ENCODE data around the gene RAB8A. TPM values are rescaled to one million over a fixed set of nuclear protein-coding genes. Genes with fewer than 3 reads are reported as not detected.

Gene RAB8A
- total RNA-seq, 5 donors from 2014 or later (not counting 1 experiment from before 2014, with no cell fraction given) = 67.0 to 84.5 (median 71.7) TPM

- ChIA-PET POLR2A (interaction anchor here in 1 of 2 donors (0.7 kb wide), 1 partner anchor 72 kb away, joined by 3 read pairs; the partner anchor contains the start of gene FAM32A), CTCF (interaction anchor here (0.5 to 0.9 kb wide), 4 partner anchors 51 to 892 kb away, joined by 3 to 5 read pairs (median 4); no protein-coding TSS in a partner anchor)
- H3K27me3 Mint-ChIP-seq = no peaks in the 10 kb centered on the region
- Histone ChIP-seq H3K4me3 (ENCODE audit: control insufficient read depth in 1 of 2, extremely low read depth in 1 of 2, low read length in 1 of 2) (no peak overlapping the region), H3K4me1 (ENCODE audit: control insufficient read depth in 1 of 2, extremely low read depth in 1 of 2, insufficient read depth in 2 of 2, low read length in 2 of 2) (peaks cover 4 to 65% of the 10 kb centered on the region in 2 experiments), H3K27ac (ENCODE audit: low read length) (no peak overlapping the region), H3K9me3 (no peaks in the 10 kb centered on the region), H3K27me3 (replicated peaks in 1 of 2; ENCODE audit: control insufficient read depth in 2 of 2, extremely low read depth in 1 of 2, insufficient read depth in 2 of 2, low read length in 1 of 2) (no peaks in the 10 kb centered on the region), H3K36me3 (ENCODE audit: control insufficient read depth in 2 of 2, extremely low read depth in 1 of 2, insufficient read depth in 1 of 2, low read length in 1 of 2) (peaks cover 5 to 37% of the 10 kb centered on the region in 2 donors)
- peak overlapping the region; percentile 36 to 97 (median 66) for H3K4me3 Mint-ChIP-seq
- peaks cover 52 to 63% (median 61%) of the 10 kb centered on the region in 3 donors for H3K4me1 Mint-ChIP-seq
- DNase-seq (no peak), ATAC-seq (replicated peaks in 1 of 4) (no peak)
- WGBS (ENCODE audit: insufficient coverage) = 60% methylated on average over 1 of the region's 3 CpGs
- peaks cover 24% of the 10 kb centered on the region for H3K36me3 Mint-ChIP-seq
- H3K27ac Mint-ChIP-seq = peak overlapping the region; percentile 48 to 55
- H3K9me3 Mint-ChIP-seq = no peaks in the 10 kb centered on the region
Measured at GRCh38 chr19:16113727-16114126, 2.0 kb downstream of the RAB8A start.

GRCh38 chr19:16115301-16116039, 3.8 kb downstream of the RAB8A start:
- Mint-ChIP-seq H3K36me3 (peaks cover 30% of the 10 kb centered on the region), H3K27me3 (no peaks in the 10 kb centered on the region), H3K4me3 (no peak overlapping the region), H3K9me3 (no peaks in the 10 kb centered on the region), H3K27ac (peak overlapping the region; percentile 34 to 60), H3K4me1 (peaks cover 54 to 74% (median 73%) of the 10 kb centered on the region in 3 donors)
- Histone ChIP-seq H3K4me1 (ENCODE audit: control insufficient read depth in 1 of 2, extremely low read depth in 1 of 2, insufficient read depth in 2 of 2, low read length in 2 of 2) (peaks cover 4 to 81% of the 10 kb centered on the region in 2 experiments), H3K9me3 (no peaks in the 10 kb centered on the region), H3K27me3 (replicated peaks in 1 of 2; ENCODE audit: control insufficient read depth in 2 of 2, extremely low read depth in 1 of 2, insufficient read depth in 2 of 2, low read length in 1 of 2) (no peaks in the 10 kb centered on the region), H3K4me3 (ENCODE audit: control insufficient read depth in 1 of 2, extremely low read depth in 1 of 2, low read length in 1 of 2) (no peak overlapping the region), H3K27ac (ENCODE audit: low read length) (no peak overlapping the region), H3K36me3 (ENCODE audit: control insufficient read depth in 2 of 2, extremely low read depth in 1 of 2, insufficient read depth in 1 of 2, low read length in 1 of 2) (peaks cover 12 to 44% of the 10 kb centered on the region in 2 donors)
- POLR2A ChIA-PET = interaction anchor here in 1 of 2 donors (0.6 kb wide), 1 partner anchor 1726 kb away, joined by 3 read pairs; no protein-coding TSS in a partner anchor
- WGBS (ENCODE audit: insufficient coverage) = 99% methylated on average over 7 of the region's 9 CpGs
- DNase-seq = no peak
- CTCF ChIA-PET = interaction anchor here in 1 of 2 donors (0.6 kb wide), 1 partner anchor 67 kb away, joined by 3 read pairs; no protein-coding TSS in a partner anchor
- no peak for ATAC-seq (replicated peaks in 1 of 4)

- Mint-ChIP-seq H3K9me3 (no peaks in the 10 kb centered on the region), H3K4me1 (peaks cover 51 to 73% (median 71%) of the 10 kb centered on the region in 3 donors), H3K27ac (peak overlapping the region; percentile 30 to 60), H3K27me3 (no peaks in the 10 kb centered on the region), H3K4me3 (no peak overlapping the region), H3K36me3 (peaks cover 30% of the 10 kb centered on the region)
- no peaks in the 10 kb centered on the region for H3K9me3 ChIP-seq
- no peaks in the 10 kb centered on the region for H3K27me3 ChIP-seq (replicated peaks in 1 of 2; ENCODE audit: control insufficient read depth in 2 of 2, extremely low read depth in 1 of 2, insufficient read depth in 2 of 2, low read length in 1 of 2)
- no peak overlapping the region for H3K27ac ChIP-seq (ENCODE audit: low read length)
- no peak for DNase-seq
- H3K36me3 ChIP-seq (ENCODE audit: control insufficient read depth in 2 of 2, extremely low read depth in 1 of 2, insufficient read depth in 1 of 2, low read length in 1 of 2) = peaks cover 13 to 46% of the 10 kb centered on the region in 2 donors
- H3K4me3 ChIP-seq (ENCODE audit: control insufficient read depth in 1 of 2, extremely low read depth in 1 of 2, low read length in 1 of 2) = no peak overlapping the region
- CTCF ChIA-PET = interaction anchor here in 1 of 2 donors (0.6 kb wide), 1 partner anchor 723 kb away, joined by 3 read pairs; no protein-coding TSS in a partner anchor
- H3K4me1 ChIP-seq (ENCODE audit: control insufficient read depth in 1 of 2, extremely low read depth in 1 of 2, insufficient read depth in 2 of 2, low read length in 2 of 2) = peaks cover 4 to 79% of the 10 kb centered on the region in 2 experiments
- ATAC-seq (replicated peaks in 1 of 4) = no peak
- POLR2A ChIA-PET = no interaction called here
- 96% methylated on average over 2 of the region's 4 CpGs for WGBS (ENCODE audit: insufficient coverage)
Measured at GRCh38 chr19:16116067-16116466, 4.4 kb downstream of the RAB8A start.

GRCh38 chr19:16117594-16118033, 5.9 kb downstream of the RAB8A start:
- Mint-ChIP-seq H3K4me3 (peak overlapping the region in 1 of 3 donors; percentile 18), H3K27me3 (no peaks in the 10 kb centered on the region), H3K9me3 (no peaks in the 10 kb centered on the region), H3K4me1 (peaks cover 45 to 64% (median 62%) of the 10 kb centered on the region in 3 donors), H3K36me3 (peaks cover 40% of the 10 kb centered on the region), H3K27ac (peak overlapping the region; percentile 86 to 95)
- no peaks in the 10 kb centered on the region for H3K27me3 ChIP-seq (replicated peaks in 1 of 2; ENCODE audit: control insufficient read depth in 2 of 2, extremely low read depth in 1 of 2, insufficient read depth in 2 of 2, low read length in 1 of 2)
- POLR2A ChIA-PET = interaction anchor here in 1 of 2 donors (0.5 kb wide), 1 partner anchor 30 kb away, joined by 4 read pairs; no protein-coding TSS in a partner anchor
- peak overlapping the region; percentile 73 for H3K27ac ChIP-seq (ENCODE audit: low read length)
- peaks cover 0 to 71% of the 10 kb centered on the region in 2 experiments for H3K4me1 ChIP-seq (ENCODE audit: control insufficient read depth in 1 of 2, extremely low read depth in 1 of 2, insufficient read depth in 2 of 2, low read length in 2 of 2)
- H3K36me3 ChIP-seq (ENCODE audit: control insufficient read depth in 2 of 2, extremely low read depth in 1 of 2, insufficient read depth in 1 of 2, low read length in 1 of 2) = peaks cover 27 to 62% of the 10 kb centered on the region in 2 donors
- CTCF ChIA-PET = no interaction called here
- DNase-seq = no peak
- 86% methylated on average over 11 of the region's 11 CpGs for WGBS (ENCODE audit: insufficient coverage)
- H3K4me3 ChIP-seq (ENCODE audit: control insufficient read depth in 1 of 2, extremely low read depth in 1 of 2, low read length in 1 of 2) = no peak overlapping the region
- H3K9me3 ChIP-seq = no peaks in the 10 kb centered on the region
- ATAC-seq (replicated peaks in 1 of 4) = no peak

GRCh38 chr19:16118489-16119033, 6.9 kb downstream of the RAB8A start:
- H3K27ac ChIP-seq (ENCODE audit: low read length) = peak overlapping the region; percentile 73

More at GRCh38 chr19:16118489-16119033, 6.9 kb downstream of the RAB8A start:
- ChIA-PET CTCF (no interaction called here), POLR2A (no interaction called here)
- Histone ChIP-seq H3K36me3 (ENCODE audit: control insufficient read depth in 2 of 2, extremely low read depth in 1 of 2, insufficient read depth in 1 of 2, low read length in 1 of 2) (peaks cover 36 to 66% of the 10 kb centered on the region in 2 donors), H3K27me3 (replicated peaks in 1 of 2; ENCODE audit: control insufficient read depth in 2 of 2, extremely low read depth in 1 of 2, insufficient read depth in 2 of 2, low read length in 1 of 2) (no peaks in the 10 kb centered on the region), H3K4me1 (ENCODE audit: control insufficient read depth in 1 of 2, extremely low read depth in 1 of 2, insufficient read depth in 2 of 2, low read length in 2 of 2) (peaks cover 0 to 62% of the 10 kb centered on the region in 2 experiments), H3K9me3 (no peaks in the 10 kb centered on the region), H3K4me3 (ENCODE audit: control insufficient read depth in 1 of 2, extremely low read depth in 1 of 2, low read length in 1 of 2) (no peak overlapping the region)
- Mint-ChIP-seq H3K27ac (peak overlapping the region; percentile 86 to 95), H3K9me3 (no peaks in the 10 kb centered on the region), H3K27me3 (no peaks in the 10 kb centered on the region), H3K4me1 (peaks cover 41 to 56% (median 55%) of the 10 kb centered on the region in 3 donors), H3K4me3 (peak overlapping the region; percentile 18 to 31 (median 19)), H3K36me3 (peaks cover 38% of the 10 kb centered on the region)
- peak; percentile 30 to 59 (median 42) for ATAC-seq (replicated peaks in 1 of 4)
- WGBS (ENCODE audit: insufficient coverage) = 29% methylated on average over 6 of the region's 12 CpGs
- DNase-seq = peak in 4 of 35 experiments; percentile 8 to 58 (median 24)

Data from T-cell (primary cell).